A549 (cell line): ENCODE data around the gene RAP1A.

Experiments
- CEBPB ChIP-seq, 2 experiments: fragments of >200 bp in 1 of 2; sonication (Bioruptor Twin) in 1 of 2; formaldehyde crosslinking in 1 of 2; IDR thresholded peaks; 2 replicates each; pipeline ENCODE4 v1.6.1; 2012 to 2016
- CHD2 ChIP-seq: fragments of 150-350 bp; IDR thresholded peaks from 2 replicates; pipeline ENCODE4 v1.6.1; 2014; ENCODE audit warnings: low read length; ENCODE audit not compliant: partially characterized antibody
- EP300 ChIP-seq, 2 experiments: fragments of >200 bp; sonication (Bioruptor Twin); formaldehyde crosslinking; IDR thresholded peaks; 2 replicates in 1 of 2; 3 replicates in 1 of 2; pipeline ENCODE4 v1.6.1; 2016 to 2017
- HDAC2 ChIP-seq: fragments of 200-600 bp; sonication (generic); IDR thresholded peaks from 2 replicates; pipeline ENCODE4 v1.6.1; 2016
- KDM1A ChIP-seq: fragments of 200-600 bp; sonication (generic); IDR thresholded peaks from 2 replicates; pipeline ENCODE4 v1.6.1; 2016; ENCODE audit warnings: low read depth, mild to moderate bottlenecking
- POLR2A ChIP-seq: IDR thresholded peaks from 2 replicates; pipeline ENCODE4 v1.6.1; 2012; ENCODE audit warnings: mild to moderate bottlenecking, low read length
- RAD21 ChIP-seq, 2 experiments: fragments of >200 bp in 1 of 2; sonication (Bioruptor Twin) in 1 of 2; formaldehyde crosslinking in 1 of 2; IDR thresholded peaks in 1 of 2; conservative IDR thresholded peaks in 1 of 2; 2 replicates in 1 of 2; 3 replicates in 1 of 2; pipeline ENCODE4 v1.6.1; 2012 to 2018; ENCODE audit warnings: inconsistent platforms in 1 of 2
- SMC3 ChIP-seq: fragments of >200 bp; sonication (Bioruptor Twin); formaldehyde crosslinking; IDR thresholded peaks from 3 replicates; pipeline ENCODE4 v1.6.1; 2018; ENCODE audit warnings: inconsistent platforms
- ZNF302 ChIP-seq: fragments of 250-450 bp; sonication (Bioruptor Pico); IDR thresholded peaks from 2 replicates; pipeline ENCODE4 v1.9.0; 2021; ENCODE audit warnings: inconsistent platforms, mild to moderate bottlenecking, moderate library complexity
- TF ChIP-seq, protein P1 (sequence below): fragments of >200 bp; sonication (Bioruptor Twin); formaldehyde crosslinking; IDR thresholded peaks from 3 replicates; pipeline ENCODE4 v1.5.1; 2016
- TF ChIP-seq, protein P2 (sequence below): fragments of 200-600 bp; sonication (generic); IDR thresholded peaks from 2 replicates; pipeline ENCODE4 v1.6.1; 2016; ENCODE audit warnings: antibody characterized with exemption, mild to moderate bottlenecking, moderate library complexity

DNA sequence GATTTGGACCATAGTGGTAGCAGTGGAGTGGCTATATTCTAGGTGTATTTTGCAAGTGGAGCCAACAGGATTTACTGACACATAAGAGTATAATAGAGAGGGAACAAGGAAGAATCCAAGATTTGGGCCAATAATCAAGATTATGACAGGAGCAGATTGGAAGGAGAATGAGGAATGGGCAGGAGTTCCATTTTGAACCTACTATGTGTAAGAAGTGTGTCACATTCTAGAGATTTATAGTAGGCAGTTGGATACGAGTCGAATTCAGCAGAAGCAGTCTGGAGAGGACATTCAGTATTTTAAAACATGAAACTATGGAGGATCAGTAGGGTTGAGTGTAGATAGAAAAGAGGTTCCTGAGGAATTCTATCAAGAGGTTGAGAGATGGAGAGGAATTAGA is 97.9 kb downstream of the RAP1A start:
- TF ChIP-seq HDAC2, result no peak
- TF ChIP-seq EP300 (IDR thresholded peaks at IDR 0.05), result no peak
- TF ChIP-seq, protein P1, sequence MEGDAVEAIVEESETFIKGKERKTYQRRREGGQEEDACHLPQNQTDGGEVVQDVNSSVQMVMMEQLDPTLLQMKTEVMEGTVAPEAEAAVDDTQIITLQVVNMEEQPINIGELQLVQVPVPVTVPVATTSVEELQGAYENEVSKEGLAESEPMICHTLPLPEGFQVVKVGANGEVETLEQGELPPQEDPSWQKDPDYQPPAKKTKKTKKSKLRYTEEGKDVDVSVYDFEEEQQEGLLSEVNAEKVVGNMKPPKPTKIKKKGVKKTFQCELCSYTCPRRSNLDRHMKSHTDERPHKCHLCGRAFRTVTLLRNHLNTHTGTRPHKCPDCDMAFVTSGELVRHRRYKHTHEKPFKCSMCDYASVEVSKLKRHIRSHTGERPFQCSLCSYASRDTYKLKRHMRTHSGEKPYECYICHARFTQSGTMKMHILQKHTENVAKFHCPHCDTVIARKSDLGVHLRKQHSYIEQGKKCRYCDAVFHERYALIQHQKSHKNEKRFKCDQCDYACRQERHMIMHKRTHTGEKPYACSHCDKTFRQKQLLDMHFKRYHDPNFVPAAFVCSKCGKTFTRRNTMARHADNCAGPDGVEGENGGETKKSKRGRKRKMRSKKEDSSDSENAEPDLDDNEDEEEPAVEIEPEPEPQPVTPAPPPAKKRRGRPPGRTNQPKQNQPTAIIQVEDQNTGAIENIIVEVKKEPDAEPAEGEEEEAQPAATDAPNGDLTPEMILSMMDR, result no peak
- TF ChIP-seq CHD2, result no peak
- TF ChIP-seq RAD21 (conservative IDR thresholded peaks at IDR 0.05 in 1 of 2, IDR thresholded peaks at IDR 0.05 in 1 of 2), result no peak
- no peak for TF ChIP-seq CEBPB (IDR thresholded peaks at IDR 0.05)
- no peak for TF ChIP-seq KDM1A
- no peak for TF ChIP-seq SMC3
- TF ChIP-seq ZNF302 (CRISPR knock-in tag), result no peak
- no peak for TF ChIP-seq POLR2A
- TF ChIP-seq, protein P2, sequence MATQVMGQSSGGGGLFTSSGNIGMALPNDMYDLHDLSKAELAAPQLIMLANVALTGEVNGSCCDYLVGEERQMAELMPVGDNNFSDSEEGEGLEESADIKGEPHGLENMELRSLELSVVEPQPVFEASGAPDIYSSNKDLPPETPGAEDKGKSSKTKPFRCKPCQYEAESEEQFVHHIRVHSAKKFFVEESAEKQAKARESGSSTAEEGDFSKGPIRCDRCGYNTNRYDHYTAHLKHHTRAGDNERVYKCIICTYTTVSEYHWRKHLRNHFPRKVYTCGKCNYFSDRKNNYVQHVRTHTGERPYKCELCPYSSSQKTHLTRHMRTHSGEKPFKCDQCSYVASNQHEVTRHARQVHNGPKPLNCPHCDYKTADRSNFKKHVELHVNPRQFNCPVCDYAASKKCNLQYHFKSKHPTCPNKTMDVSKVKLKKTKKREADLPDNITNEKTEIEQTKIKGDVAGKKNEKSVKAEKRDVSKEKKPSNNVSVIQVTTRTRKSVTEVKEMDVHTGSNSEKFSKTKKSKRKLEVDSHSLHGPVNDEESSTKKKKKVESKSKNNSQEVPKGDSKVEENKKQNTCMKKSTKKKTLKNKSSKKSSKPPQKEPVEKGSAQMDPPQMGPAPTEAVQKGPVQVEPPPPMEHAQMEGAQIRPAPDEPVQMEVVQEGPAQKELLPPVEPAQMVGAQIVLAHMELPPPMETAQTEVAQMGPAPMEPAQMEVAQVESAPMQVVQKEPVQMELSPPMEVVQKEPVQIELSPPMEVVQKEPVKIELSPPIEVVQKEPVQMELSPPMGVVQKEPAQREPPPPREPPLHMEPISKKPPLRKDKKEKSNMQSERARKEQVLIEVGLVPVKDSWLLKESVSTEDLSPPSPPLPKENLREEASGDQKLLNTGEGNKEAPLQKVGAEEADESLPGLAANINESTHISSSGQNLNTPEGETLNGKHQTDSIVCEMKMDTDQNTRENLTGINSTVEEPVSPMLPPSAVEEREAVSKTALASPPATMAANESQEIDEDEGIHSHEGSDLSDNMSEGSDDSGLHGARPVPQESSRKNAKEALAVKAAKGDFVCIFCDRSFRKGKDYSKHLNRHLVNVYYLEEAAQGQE, result no peak
